Naive thymus-derived CD4-positive, alpha-beta T cell (primary cell): ENCODE results near the gene SPRN. TPM values are rescaled to one million over a fixed set of nuclear protein-coding genes. Genes with fewer than 3 reads are reported as not detected.

Experiments used
- ATAC-seq: fragments of 150-1000 bp; cut with Tn5 transposase; 2 replicates; pipeline ENCODE4 v1.10.0; 2021; ENCODE audit warnings: mild to moderate bottlenecking, moderate library complexity
- CTCF ChIA-PET: fragments of 350-600 bp; sonication (Branson Sonifier 250); formaldehyde crosslinking; loops from one replicate; lab custom pipeline; 2021; ENCODE audit warnings: antibody characterized with exemption; lab: Charles Lee
- POLR2A ChIA-PET: fragments of 350-600 bp; sonication (Branson Sonifier 250); formaldehyde crosslinking; loops from one replicate; lab custom pipeline; 2021; ENCODE audit warnings: antibody characterized with exemption, inconsistent platforms; lab: Charles Lee
- DNase-seq, 9 donors: peaks; one replicate each; pipeline versions ENCODE4 v3.0.0 to v3.0.0-alpha.2; 2020 to 2022; ENCODE audit warnings: mixed read lengths in 1 of 9
- H3K27ac ChIP-seq: one replicate; pipeline ENCODE4 v1.7.0; 2013; ENCODE audit warnings: mild to moderate bottlenecking, low read depth, low read length, moderate library complexity
- H3K27me3 ChIP-seq, 2 donors: one replicate each; pipeline ENCODE4 v1.7.0; 2013; ENCODE audit warnings: low read length in 2 of 2, mild to moderate bottlenecking in 2 of 2, moderate library complexity in 2 of 2; ENCODE audit not compliant: control insufficient read depth in 2 of 2, insufficient read depth in 2 of 2
- H3K36me3 ChIP-seq, 3 experiments: 1 replicate in 2 of 3; 2 replicates in 1 of 3; pipeline ENCODE4 v1.7.0; 2013; ENCODE audit warnings: low read length in 3 of 3, mild to moderate bottlenecking in 3 of 3, moderate library complexity in 1 of 3; ENCODE audit not compliant: insufficient read depth in 3 of 3, control insufficient read depth in 2 of 3
- H3K4me1 ChIP-seq, 2 donors: one replicate each; pipeline ENCODE4 v1.7.0; 2013; ENCODE audit warnings: low read length in 2 of 2, mild to moderate bottlenecking in 2 of 2, moderate library complexity in 1 of 2; ENCODE audit not compliant: control insufficient read depth in 2 of 2, insufficient read depth in 2 of 2
- H3K4me3 ChIP-seq: 2 replicates; pipeline ENCODE4 v1.7.0; 2013; ENCODE audit warnings: mild to moderate bottlenecking, low read length
- H3K9me3 ChIP-seq, 3 experiments: 1 replicate in 2 of 3; 2 replicates in 1 of 3; pipeline ENCODE4 v1.7.0; 2013; ENCODE audit warnings: low read length in 3 of 3; ENCODE audit not compliant: control insufficient read depth in 2 of 3
- H3K27ac Mint-ChIP-seq, 9 donors: one replicate each; pipeline ENCODE4 v1.8.0; 2020 to 2022; ENCODE audit warnings: mixed read lengths in 9 of 9, mild to moderate bottlenecking in 8 of 9, moderate library complexity in 5 of 9, inconsistent platforms in 2 of 9
- H3K27me3 Mint-ChIP-seq, 5 donors: one replicate each; pipeline ENCODE4 v1.8.0; 2021 to 2022; ENCODE audit warnings: mixed read lengths in 5 of 5, mild to moderate bottlenecking in 1 of 5
- H3K36me3 Mint-ChIP-seq, 5 donors: one replicate each; pipeline ENCODE4 v1.8.0; 2020 to 2022; ENCODE audit warnings: mixed read lengths in 5 of 5, mild to moderate bottlenecking in 3 of 5, inconsistent platforms in 1 of 5
- H3K4me1 Mint-ChIP-seq, 7 donors: one replicate each; pipeline ENCODE4 v1.8.0; 2020 to 2022; ENCODE audit warnings: mixed read lengths in 7 of 7, mild to moderate bottlenecking in 3 of 7, inconsistent platforms in 1 of 7
- H3K4me3 Mint-ChIP-seq, 10 donors: one replicate each; pipeline ENCODE4 v1.8.0; 2020 to 2022; ENCODE audit warnings: mild to moderate bottlenecking in 10 of 10, mixed read lengths in 10 of 10, moderate library complexity in 6 of 10, inconsistent platforms in 2 of 10
- H3K9me3 Mint-ChIP-seq, 11 donors: one replicate each; pipeline ENCODE4 v1.8.0; 2020 to 2022; ENCODE audit warnings: mixed read lengths in 11 of 11, mild to moderate bottlenecking in 4 of 11, inconsistent platforms in 1 of 11, moderate library complexity in 1 of 11
- intact Hi-C, 2 donors: fragments of 100-400 bp; cut with micrococcal nuclease; formaldehyde crosslinking; loops; one replicate each; pipeline ENCODE4 v1.15.1; 2023
- polyA plus RNA-seq, 2 donors: library from polyadenylated mRNA; unstranded; fragments of 300-500 nt; fragmentation: Illumina TruSeq; gene quantifications; one replicate each; pipeline ENCODE4 v1.2.3, GENCODE V29; 2021
- total RNA-seq, 6 experiments: library from RNA in 5 of 6; stranded (reverse) in 5 of 6; gene quantifications; 1 replicate in 5 of 6; 2 replicates in 1 of 6; pipeline ENCODE4 v1.2.3 and lab custom pipeline; 2021 to 2026

Gene SPRN
- total and polyA plus RNA-seq, 7 experiments from 2014 or later: 0.10 to 0.34 TPM; not detected in 5

- ChIA-PET CTCF (interaction anchor here (0.6 kb wide), 1 partner anchor 73 kb away, joined by 5 read pairs; no protein-coding TSS in a partner anchor), POLR2A (no interaction called here)
- no peaks in the 10 kb centered on the region for H3K27me3 Mint-ChIP-seq
- no peak overlapping the region for H3K27ac Mint-ChIP-seq
- H3K36me3 Mint-ChIP-seq: peaks cover 0 to 6% (median 4%) of the 10 kb centered on the region in 5 donors
- intact Hi-C loops: no loop called here
- peaks cover 0 to 2% (median 0%) of the 10 kb centered on the region in 7 donors for H3K4me1 Mint-ChIP-seq
- H3K9me3 ChIP-seq: no peaks in the 10 kb centered on the region
- H3K4me1 ChIP-seq: no peaks in the 10 kb centered on the region
- no peaks in the 10 kb centered on the region for H3K36me3 ChIP-seq
- H3K4me3 ChIP-seq: no peak overlapping the region
- no peaks in the 10 kb centered on the region for H3K27me3 ChIP-seq
- no peak for DNase-seq
- H3K27ac ChIP-seq: no peak overlapping the region
- ATAC-seq: no peak
- H3K9me3 Mint-ChIP-seq: no peaks in the 10 kb centered on the region
- no peak overlapping the region for H3K4me3 Mint-ChIP-seq
These were observed 36.6 kb upstream of the SPRN start for GRCh38 chr10:133461027-133461426.

- Histone ChIP-seq H3K4me1 (no peaks in the 10 kb centered on the region), H3K27ac (no peak overlapping the region), H3K36me3 (no peaks in the 10 kb centered on the region), H3K27me3 (no peaks in the 10 kb centered on the region), H3K4me3 (no peak overlapping the region), H3K9me3 (no peaks in the 10 kb centered on the region)
- ChIA-PET POLR2A (no interaction called here), CTCF (no interaction called here)
- no peaks in the 10 kb centered on the region for H3K9me3 Mint-ChIP-seq
- no peaks in the 10 kb centered on the region for H3K27me3 Mint-ChIP-seq
- H3K36me3 Mint-ChIP-seq: peaks cover 0 to 6% (median 4%) of the 10 kb centered on the region in 5 donors
- H3K27ac Mint-ChIP-seq: no peak overlapping the region
- DNase-seq (no peak), ATAC-seq (no peak)
- H3K4me3 Mint-ChIP-seq: no peak overlapping the region
- intact Hi-C loops: no loop called here
- peaks cover 0 to 2% (median 0%) of the 10 kb centered on the region in 7 donors for H3K4me1 Mint-ChIP-seq
These were observed 35.9 kb upstream of the SPRN start for GRCh38 chr10:133460208-133460769.

- no peaks in the 10 kb centered on the region for H3K4me1 ChIP-seq
- intact Hi-C loops: loop anchor here in 1 of 2 donors (10.0 kb wide), 1 partner anchor 895 kb away; no protein-coding TSS in a partner anchor
- Mint-ChIP-seq H3K36me3 (peaks cover 0 to 6% (median 4%) of the 10 kb centered on the region in 5 donors), H3K4me3 (no peak overlapping the region), H3K9me3 (no peaks in the 10 kb centered on the region), H3K27ac (no peak overlapping the region), H3K27me3 (no peaks in the 10 kb centered on the region), H3K4me1 (peaks cover 0 to 2% (median 0%) of the 10 kb centered on the region in 7 donors)
- no peak overlapping the region for H3K4me3 ChIP-seq
- ChIA-PET POLR2A (no interaction called here), CTCF (no interaction called here)
- DNase-seq (peak in 1 of 9 donors; percentile 19), ATAC-seq (no peak)
- H3K9me3 ChIP-seq: no peaks in the 10 kb centered on the region
- H3K27me3 ChIP-seq: no peaks in the 10 kb centered on the region
- H3K27ac ChIP-seq: no peak overlapping the region
- no peaks in the 10 kb centered on the region for H3K36me3 ChIP-seq
These were observed 35.2 kb upstream of the SPRN start for GRCh38 chr10:133459454-133460207.

GRCh38 chr10:133458710-133459453 is 34.5 kb upstream of the SPRN start:
- no peak overlapping the region for H3K27ac Mint-ChIP-seq

GRCh38 chr10:133458021-133458709 is 33.7 kb upstream of the SPRN start:
- intact Hi-C loops: loop anchor here in 1 of 2 donors (10.0 kb wide), 1 partner anchor 893 kb away; no protein-coding TSS in a partner anchor
- H3K4me3 Mint-ChIP-seq: no peak overlapping the region
- Histone ChIP-seq H3K9me3 (no peaks in the 10 kb centered on the region), H3K36me3 (no peaks in the 10 kb centered on the region), H3K4me3 (no peak overlapping the region), H3K27me3 (no peaks in the 10 kb centered on the region), H3K4me1 (no peaks in the 10 kb centered on the region), H3K27ac (no peak overlapping the region)
- no peak overlapping the region for H3K27ac Mint-ChIP-seq
- no peaks in the 10 kb centered on the region for H3K27me3 Mint-ChIP-seq
- ChIA-PET CTCF (no interaction called here), POLR2A (no interaction called here)
- H3K4me1 Mint-ChIP-seq: peaks cover 0 to 2% (median 0%) of the 10 kb centered on the region in 7 donors
- ATAC-seq (no peak), DNase-seq (no peak)
- no peaks in the 10 kb centered on the region for H3K9me3 Mint-ChIP-seq
- H3K36me3 Mint-ChIP-seq: peaks cover 0 to 6% (median 4%) of the 10 kb centered on the region in 5 donors

More at GRCh38 chr10:133458710-133459453, 34.5 kb upstream of the SPRN start:
- Histone ChIP-seq H3K4me3 (no peak overlapping the region), H3K27ac (no peak overlapping the region), H3K9me3 (no peaks in the 10 kb centered on the region), H3K4me1 (no peaks in the 10 kb centered on the region), H3K27me3 (no peaks in the 10 kb centered on the region), H3K36me3 (no peaks in the 10 kb centered on the region)
- ChIA-PET CTCF (no interaction called here), POLR2A (no interaction called here)
- ATAC-seq: no peak
- Mint-ChIP-seq H3K27me3 (no peaks in the 10 kb centered on the region), H3K4me1 (peaks cover 0 to under 1% (median 0%) of the 10 kb centered on the region in 7 donors), H3K36me3 (peaks cover 0 to 6% (median 4%) of the 10 kb centered on the region in 5 donors), H3K9me3 (no peaks in the 10 kb centered on the region), H3K4me3 (no peak overlapping the region)
- no peak for DNase-seq
- intact Hi-C loops: loop anchor here in 1 of 2 donors (10.0 kb wide), 1 partner anchor 894 kb away; no protein-coding TSS in a partner anchor

- DNase-seq: no peak
- POLR2A ChIA-PET: no interaction called here
- CTCF ChIA-PET: no interaction called here
These were observed 32.8 kb upstream of the SPRN start for GRCh38 chr10:133457100-133457841.

More at GRCh38 chr10:133457100-133457841, 32.8 kb upstream of the SPRN start:
- H3K4me1 Mint-ChIP-seq: peaks cover 0 to 4% (median 0%) of the 10 kb centered on the region in 7 donors
- no peaks in the 10 kb centered on the region for H3K36me3 ChIP-seq
- H3K9me3 Mint-ChIP-seq: no peaks in the 10 kb centered on the region
- H3K27ac ChIP-seq: no peak overlapping the region
- no peak overlapping the region for H3K27ac Mint-ChIP-seq
- no peaks in the 10 kb centered on the region for H3K9me3 ChIP-seq
- H3K4me1 ChIP-seq: no peaks in the 10 kb centered on the region
- H3K27me3 Mint-ChIP-seq: no peaks in the 10 kb centered on the region
- intact Hi-C loops: loop anchor here in 1 of 2 donors (10.0 kb wide), 1 partner anchor 892 kb away; no protein-coding TSS in a partner anchor
- peaks cover 0 to 6% (median 4%) of the 10 kb centered on the region in 5 donors for H3K36me3 Mint-ChIP-seq
- no peak for ATAC-seq
- H3K4me3 ChIP-seq: no peak overlapping the region
- H3K4me3 Mint-ChIP-seq: no peak overlapping the region
- no peaks in the 10 kb centered on the region for H3K27me3 ChIP-seq
